H1 (cell line): Measurements from ENCODE around the gene MBP. TPM values are rescaled to one million over a fixed set of nuclear protein-coding genes. Genes with fewer than 3 reads are reported as not detected.
A peak's percentile ranks its signal among the peaks of the same experiment; 100 is the strongest.

Experiments
- CTCF ChIA-PET: fragments of 300-600 bp; sonication (Branson Sonifier 250); formaldehyde crosslinking; loops from one replicate; lab custom pipeline; 2021; ENCODE audit not compliant: partially characterized antibody; lab: Charles Lee
- POLR2A ChIA-PET: fragments of 300-600 bp; sonication (Branson Sonifier 250); formaldehyde crosslinking; loops from one replicate; lab custom pipeline; 2021; ENCODE audit warnings: inconsistent platforms; ENCODE audit not compliant: partially characterized antibody; lab: Charles Lee
- DNase-seq, 2 experiments: peaks; one replicate each; pipeline versions ENCODE4 v3.0.0 to v3.0.0-alpha.2; 2010 to 2022; ENCODE audit warnings: low spot score in 2 of 2, low read depth in 1 of 2, mixed read lengths in 1 of 2
- FAIRE-seq: peaks from 2 replicates; lab custom pipeline; 2011; peaks lifted over from hg19 to GRCh38; lab: Jason Lieb, UNC
- H2AFZ ChIP-seq: 2 replicates; pipeline ENCODE4 v1.8.1; 2012; ENCODE audit warnings: low read length, inconsistent platforms
- H2AK5ac ChIP-seq: 2 replicates; pipeline ENCODE4 v1.6.1; 2013; ENCODE audit warnings: low read depth, low read length
- H2BK120ac ChIP-seq: replicated peaks from 2 replicates; pipeline ENCODE3; 2013; ENCODE audit warnings: low read depth, low read length, inconsistent platforms
- H2BK12ac ChIP-seq: 2 replicates; pipeline ENCODE4 v1.6.1; 2013; ENCODE audit warnings: low read depth, low read length
- H2BK15ac ChIP-seq: 2 replicates; pipeline ENCODE4 v1.6.1; 2013; ENCODE audit warnings: low read length
- H2BK20ac ChIP-seq: 2 replicates; pipeline ENCODE4 v1.6.1; 2013; ENCODE audit warnings: low read length
- H2BK5ac ChIP-seq: 2 replicates; pipeline ENCODE4 v1.6.1; 2013; ENCODE audit warnings: low read depth, low read length
- H3K14ac ChIP-seq: 2 replicates; pipeline ENCODE4 v1.6.1; 2013; ENCODE audit warnings: inconsistent platforms; ENCODE audit not compliant: insufficient read length
- H3K18ac ChIP-seq: 2 replicates; pipeline ENCODE4 v1.6.1; 2013; ENCODE audit warnings: low read length; ENCODE audit errors: extremely low read depth
- H3K23ac ChIP-seq: 2 replicates; pipeline ENCODE4 v1.6.1; 2013; ENCODE audit warnings: inconsistent platforms; ENCODE audit not compliant: insufficient read length
- H3K23me2 ChIP-seq: 2 replicates; pipeline ENCODE4 v1.6.1; 2013; ENCODE audit warnings: low read depth, low read length
- H3K27ac ChIP-seq: 2 replicates; pipeline ENCODE4 v1.6.1; 2011; ENCODE audit warnings: low read depth, low read length, inconsistent platforms
- H3K27me3 ChIP-seq, 4 experiments: replicated peaks in 1 of 4; 1 replicate in 1 of 4; 2 replicates in 3 of 4; pipeline versions ENCODE4 v1.6.1 to v1.8.1; 2011 to 2013; ENCODE audit warnings: low read length in 3 of 4, mild to moderate bottlenecking in 3 of 4, inconsistent platforms in 2 of 4, mixed read lengths in 2 of 4, moderate library complexity in 1 of 4; ENCODE audit not compliant: control insufficient read depth in 3 of 4, insufficient read depth in 3 of 4; ENCODE audit errors: extremely low read depth in 1 of 4
- H3K36me3 ChIP-seq, 4 experiments: 2 replicates each; pipeline versions ENCODE4 v1.6.1 to v1.8.1; 2011 to 2013; ENCODE audit warnings: mild to moderate bottlenecking in 4 of 4, low read length in 3 of 4, moderate library complexity in 2 of 4, control low read depth in 1 of 4, inconsistent platforms in 1 of 4; ENCODE audit not compliant: insufficient read depth in 4 of 4, control insufficient read depth in 2 of 4
- H3K4ac ChIP-seq: replicated peaks from 2 replicates; pipeline ENCODE3; 2013; ENCODE audit warnings: low read length, low read depth, mixed read lengths, inconsistent platforms; ENCODE audit not compliant: insufficient read length
- H3K4me1 ChIP-seq, 4 experiments: replicated peaks in 1 of 4; 1 replicate in 1 of 4; 2 replicates in 3 of 4; pipeline versions ENCODE4 v1.6.1 to v1.8.1; 2011 to 2013; ENCODE audit warnings: low read length in 3 of 4, inconsistent platforms in 2 of 4, mixed read lengths in 1 of 4; ENCODE audit not compliant: insufficient read depth in 4 of 4, control insufficient read depth in 3 of 4
- H3K4me2 ChIP-seq, 2 experiments: 2 replicates each; pipeline versions ENCODE4 v1.6.1 to v1.8.1; 2011 to 2013; ENCODE audit warnings: low read depth in 2 of 2, low read length in 2 of 2, control low read depth in 1 of 2, inconsistent platforms in 1 of 2, mild to moderate bottlenecking in 1 of 2; ENCODE audit not compliant: insufficient read depth in 1 of 2
- H3K4me3 ChIP-seq, 4 experiments: fragments of 200-600, 300-600 bp in 1 of 4; sonication (generic), shearing (Covaris generic), sonication (Bioruptor Twin) in 1 of 4; 2 replicates each; pipeline versions ENCODE4 v1.5.1 to v1.8.1; 2011 to 2016; ENCODE audit warnings: low read length in 4 of 4, low read depth in 3 of 4, control low read depth in 2 of 4, inconsistent platforms in 2 of 4, mild to moderate bottlenecking in 2 of 4, mixed read lengths in 1 of 4, moderate library complexity in 1 of 4; ENCODE audit not compliant: insufficient read depth in 2 of 4; ENCODE audit errors: extremely low read depth in 1 of 4
- H3K56ac ChIP-seq: replicated peaks from 2 replicates; pipeline ENCODE3; 2013; ENCODE audit warnings: low read depth, mild to moderate bottlenecking, mixed read lengths, low read length, inconsistent platforms; ENCODE audit not compliant: insufficient read length
- H3K79me1 ChIP-seq: 2 replicates; pipeline ENCODE4 v1.6.1; 2013; ENCODE audit warnings: low read depth, low read length, control low read depth
- H3K79me2 ChIP-seq, 2 experiments: 2 replicates each; pipeline versions ENCODE4 v1.6.1 to v1.8.1; 2012 to 2013; ENCODE audit warnings: low read length in 2 of 2, mild to moderate bottlenecking in 2 of 2, inconsistent platforms in 1 of 2; ENCODE audit not compliant: insufficient read depth in 2 of 2, control insufficient read depth in 1 of 2
- H3K9ac ChIP-seq, 4 experiments: replicated peaks in 1 of 4; 1 replicate in 1 of 4; 2 replicates in 3 of 4; pipeline versions ENCODE4 v1.6.1 to v1.8.1; 2011 to 2013; ENCODE audit warnings: low read depth in 3 of 4, low read length in 3 of 4, control low read depth in 2 of 4, mild to moderate bottlenecking in 2 of 4, moderate library complexity in 2 of 4, inconsistent platforms in 1 of 4; ENCODE audit errors: extremely low read depth in 1 of 4
- H3K9me3 ChIP-seq, 2 experiments: 2 replicates each; pipeline versions ENCODE4 v1.6.1 to v1.8.1; 2012 to 2013; ENCODE audit warnings: mild to moderate bottlenecking in 2 of 2, moderate library complexity in 2 of 2, control low read depth in 1 of 2, inconsistent platforms in 1 of 2, low read depth in 1 of 2, low read length in 1 of 2, mixed read lengths in 1 of 2; ENCODE audit not compliant: insufficient read depth in 2 of 2
- H4K20me1 ChIP-seq, 2 experiments: replicated peaks in 1 of 2; 2 replicates each; pipeline versions ENCODE3 to v1.8.1; 2011 to 2013; ENCODE audit warnings: inconsistent platforms in 2 of 2, low read length in 2 of 2, mild to moderate bottlenecking in 1 of 2; ENCODE audit not compliant: insufficient read depth in 2 of 2, control insufficient read depth in 1 of 2
- H4K5ac ChIP-seq: 2 replicates; pipeline ENCODE4 v1.6.1; 2013; ENCODE audit warnings: low read length, low read depth, mixed read lengths, inconsistent platforms; ENCODE audit not compliant: insufficient read length
- H4K8ac ChIP-seq: 2 replicates; pipeline ENCODE4 v1.8.0; 2013; ENCODE audit warnings: mild to moderate bottlenecking, moderate library complexity, low read length, inconsistent platforms; ENCODE audit not compliant: insufficient read depth; ENCODE audit errors: extremely low read depth
- H4K91ac ChIP-seq: replicated peaks from 2 replicates; pipeline ENCODE3; 2013; ENCODE audit warnings: low read length, mixed read lengths, inconsistent platforms; ENCODE audit not compliant: insufficient read length
- BACH1 ChIP-seq: IDR thresholded peaks from 2 replicates; pipeline ENCODE4 v1.6.1; 2012; ENCODE audit warnings: low read length, improper control_type of control experiment
- BRCA1 ChIP-seq: IDR thresholded peaks from 2 replicates; pipeline ENCODE4 v1.6.1; 2012; ENCODE audit warnings: low read depth, low read length, improper control_type of control experiment
- CBX5 ChIP-seq: fragments of 300-800, 300-1000 bp; sonication (generic); IDR thresholded peaks from 2 replicates; pipeline ENCODE4 v1.7.1; 2016; ENCODE audit warnings: antibody characterized with exemption, low read length, low read depth
- CEBPB ChIP-seq: IDR thresholded peaks from 2 replicates; pipeline ENCODE4 v1.6.1; 2012; ENCODE audit warnings: low read depth, low read length
- CHD2 ChIP-seq: IDR thresholded peaks from 2 replicates; pipeline ENCODE4 v1.6.1; 2012; ENCODE audit warnings: low read length, improper control_type of control experiment
- HDAC6 ChIP-seq: IDR thresholded peaks from one replicate; pipeline ENCODE4 v1.7.1; 2012; ENCODE audit warnings: low read depth, mild to moderate bottlenecking, inconsistent platforms, low read length, moderate library complexity
- KDM5A ChIP-seq: fragments of 200-600 bp; IDR thresholded peaks from 2 replicates; pipeline ENCODE4 v1.7.1; 2012; ENCODE audit warnings: mild to moderate bottlenecking, low read length, inconsistent platforms, mixed read lengths
- POLR2A ChIP-seq, 2 experiments: IDR thresholded peaks; 1 replicate in 1 of 2; 2 replicates in 1 of 2; pipeline ENCODE4 v1.6.1; 2011; ENCODE audit warnings: low read depth in 2 of 2, low read length in 2 of 2, mild to moderate bottlenecking in 2 of 2; ENCODE audit errors: control extremely low read depth in 1 of 2
- POU5F1 ChIP-seq: IDR thresholded peaks from 2 replicates; pipeline ENCODE4 v1.6.1; 2011; ENCODE audit warnings: low read depth, mild to moderate bottlenecking, low read length, moderate library complexity
- RNF2 ChIP-seq: fragments of 200-900, 300-1000 bp; sonication (generic); IDR thresholded peaks from 2 replicates; pipeline ENCODE4 v1.7.1; 2016; ENCODE audit warnings: borderline replicate concordance, low read depth, mild to moderate bottlenecking, antibody characterized with exemption, low read length; ENCODE audit not compliant: poor library complexity, severe bottlenecking; ENCODE audit errors: missing control alignments
- SIN3A ChIP-seq, 2 experiments: IDR thresholded peaks in 1 of 2; conservative IDR thresholded peaks in 1 of 2; 2 replicates each; pipeline ENCODE4 v1.6.1; 2011 to 2012; ENCODE audit warnings: low read length in 2 of 2, improper control_type of control experiment in 1 of 2, low read depth in 1 of 2, mild to moderate bottlenecking in 1 of 2
- TAF7 ChIP-seq: optimal IDR thresholded peaks from 2 replicates; pipeline ENCODE3; 2011; ENCODE audit warnings: low read depth, mild to moderate bottlenecking, inconsistent platforms, low read length, moderate library complexity, borderline replicate concordance
- WGBS, 2 experiments: shearing (Covaris generic) in 1 of 2; methylation state at CpG; one replicate each; pipeline versions ENCODE4 v1.1.6 to v1.1.7; 2013 to 2015; ENCODE audit warnings: low lambda C conversion rate in 2 of 2, mixed read lengths in 2 of 2, inconsistent platforms in 1 of 2, low coverage in 1 of 2, missing lambda C conversion rate in 1 of 2; ENCODE audit not compliant: insufficient replicate concordance in 2 of 2, insufficient coverage in 1 of 2, insufficient read length in 1 of 2; ENCODE audit errors: extremely low coverage in 1 of 2, missing lambda C conversion rate in 1 of 2; 5-methylcytosine and 5-hydroxymethylcytosine counted together
- polyA plus RNA-seq, 7 experiments: library from polyadenylated mRNA; depleted of rRNA in 3 of 7; stranded (reverse) in 5 of 7; unstranded in 2 of 7; fragments of >200 nt in 5 of 7; fragments of 200-250 nt in 2 of 7; gene quantifications; 1 replicate in 5 of 7; 2 replicates in 1 of 7; 4 replicates in 1 of 7; pipeline versions ENCODE4 v1.2.1 to v1.2.3, GENCODE V29; 2011 to 2013; ENCODE audit warnings: missing spikeins in 2 of 7, mixed read lengths in 2 of 7
- total RNA-seq: library from RNA; stranded (reverse); fragmentation: NEBNext Ultra II Directional; extraction: Animal tissue kit (Norgen Biotek cat#: 25700); gene quantifications from 2 replicates; pipeline ENCODE4 v1.2.1, GENCODE V29; 2021

The MBP gene
- total and polyA plus RNA-seq, 2 of the 8 experiments (the other 6 are each of a cell fraction or from before 2014, with no cell fraction given), result 7.7 to 19.2 TPM

DNA sequence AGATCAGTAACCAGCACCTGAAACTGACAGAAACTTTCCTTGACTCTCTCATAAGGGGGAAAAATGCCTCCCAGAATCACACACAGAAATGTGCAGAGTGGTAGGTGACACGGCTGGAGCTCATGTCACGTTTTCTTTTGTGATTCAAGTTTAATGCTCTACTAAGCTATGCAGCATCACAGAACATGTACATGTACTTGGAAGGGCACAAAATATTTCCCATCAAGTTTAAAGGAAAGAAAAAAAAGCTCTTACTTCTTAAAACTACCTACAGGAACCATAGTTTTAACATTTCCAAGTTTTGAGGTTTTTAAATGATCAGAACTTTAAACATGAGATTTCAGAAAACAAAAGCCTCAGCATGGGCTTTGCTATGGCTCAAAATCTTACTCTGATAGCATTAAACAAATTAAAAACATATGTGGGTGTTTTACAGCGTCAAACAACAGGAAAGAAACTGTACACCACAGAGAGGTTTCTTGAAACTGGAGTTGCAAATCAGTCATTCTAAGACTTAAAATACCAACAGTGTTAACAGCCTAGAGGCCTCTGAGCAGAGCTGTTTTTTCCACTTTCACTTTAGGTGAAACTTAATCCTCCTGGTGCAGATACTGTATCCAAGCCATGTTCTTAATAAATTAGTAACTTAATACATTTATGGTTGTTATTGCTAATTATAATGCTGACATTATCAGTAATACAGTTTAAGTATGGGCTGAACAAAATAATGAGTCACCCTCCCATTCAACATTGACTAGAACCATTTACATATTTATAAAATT is 30.1 kb downstream of the MBP start:
- Histone ChIP-seq H3K4me1 (peaks cover 8 to 31% (median 18%) of the 10 kb centered on the region in 4 experiments), H3K18ac (peak overlapping the region; percentile 36; the same call in 1 of the 2 replicates), H4K91ac (no peak overlapping the region), H3K79me1 (no peaks in the 10 kb centered on the region), H3K79me2 (no peaks in the 10 kb centered on the region), H3K4me3 (no peak overlapping the region), H3K23me2 (no peaks in the 10 kb centered on the region), H2BK20ac (no peak overlapping the region), H4K5ac (no peak overlapping the region), H3K56ac (no peak overlapping the region), H2BK12ac (0 out of 2 replicates have a peak overlapping the region, but pooled peaks have one; percentile 44), H3K27ac (no peak overlapping the region), H2BK15ac (0 out of 2 replicates have a peak overlapping the region, but pooled peaks have one; percentile 82), H3K9ac (no peak overlapping the region), H3K9me3 (no peaks in the 10 kb centered on the region), H2AK5ac (no peak overlapping the region; the same call in 1 of the 2 replicates), H2BK5ac (0 out of 2 replicates have a peak overlapping the region, but pooled peaks have one; percentile 49), H2AFZ (no peak overlapping the region), H3K36me3 (no peaks in the 10 kb centered on the region), H2BK120ac (no peak overlapping the region), H3K4ac (no peak overlapping the region), H4K8ac (no peak overlapping the region), H4K20me1 (no peaks in the 10 kb centered on the region), H3K14ac (no peak overlapping the region), H3K23ac (no peak overlapping the region), H3K4me2 (no peak overlapping the region), H3K27me3 (no peaks in the 10 kb centered on the region)
- ChIA-PET CTCF (interaction anchor here (0.6 to 1.6 kb wide), 4 partner anchors 18 to 96 kb away, joined by 3 to 4 read pairs (median 4); no protein-coding TSS in a partner anchor), POLR2A (interaction anchor here (0.6 kb wide), 1 partner anchor 29 kb away, joined by 3 read pairs; no protein-coding TSS in a partner anchor)
- no peak for FAIRE-seq
- no peak for DNase-seq
- WGBS, 2 experiments, result 67% methylated on average over 3 of the region's 3 CpGs; no CpG with 5 or more reads in 1 of the 2 experiments
- TF ChIP-seq POLR2A (IDR thresholded peaks at IDR 0.05; ENCODE audit: control extremely low read depth in 1 of 2, low read depth in 2 of 2, low read length in 2 of 2) (no peak), SIN3A (conservative IDR thresholded peaks at IDR 0.05 in 1 of 2, IDR thresholded peaks at IDR 0.05 in 1 of 2; ENCODE audit: low read depth in 1 of 2, low read length in 2 of 2) (no peak), TAF7 (no peak), POU5F1 (no peak), CEBPB (no peak), CHD2 (no peak), BRCA1 (no peak), BACH1 (no peak), HDAC6 (no peak), CBX5 (no peak), KDM5A (no peak), RNF2 (no peak)
